HEK293 (cell line): Measurements from ENCODE around the gene DRICH1.

Source experiments
- CTCF ChIP-seq: fragments of 450-650 bp; formaldehyde crosslinking; IDR thresholded peaks from 2 replicates; pipeline ENCODE4 v1.5.1; 2016; ENCODE audit warnings: missing biosample characterization, missing genetic modification characterization
- HIC1 ChIP-seq: fragments of 450-650 bp; formaldehyde crosslinking; IDR thresholded peaks from 2 replicates; pipeline ENCODE4 v1.5.1; 2016; ENCODE audit warnings: missing biosample characterization, missing genetic modification characterization
- MEIS1 ChIP-seq: sonication (generic); formaldehyde crosslinking; IDR thresholded peaks from 2 replicates; pipeline ENCODE4 v1.8.1; 2022; ENCODE audit warnings: missing genetic modification reagents, mild to moderate bottlenecking, borderline replicate concordance
- MZF1 ChIP-seq: fragments of 450-650 bp; formaldehyde crosslinking; IDR thresholded peaks from 2 replicates; pipeline ENCODE4 v1.5.1; 2017; ENCODE audit warnings: missing biosample characterization, missing genetic modification characterization, borderline replicate concordance
- ZBTB49 ChIP-seq: fragments of 450-650 bp; formaldehyde crosslinking; IDR thresholded peaks from 2 replicates; pipeline ENCODE4 v1.5.1; 2016; ENCODE audit warnings: missing biosample characterization, missing genetic modification characterization, low read depth
- ZNF76 ChIP-seq: fragments of 450-650 bp; formaldehyde crosslinking; IDR thresholded peaks from 2 replicates; pipeline ENCODE4; 2016; ENCODE audit warnings: low read depth, missing biosample characterization, missing genetic modification characterization, borderline replicate concordance
- TF ChIP-seq, protein P1 (sequence below): fragments of 450-650 bp; formaldehyde crosslinking; IDR thresholded peaks from 2 replicates; pipeline ENCODE4 v1.5.1; 2016; ENCODE audit warnings: missing biosample characterization, missing genetic modification characterization, borderline replicate concordance

DNA sequence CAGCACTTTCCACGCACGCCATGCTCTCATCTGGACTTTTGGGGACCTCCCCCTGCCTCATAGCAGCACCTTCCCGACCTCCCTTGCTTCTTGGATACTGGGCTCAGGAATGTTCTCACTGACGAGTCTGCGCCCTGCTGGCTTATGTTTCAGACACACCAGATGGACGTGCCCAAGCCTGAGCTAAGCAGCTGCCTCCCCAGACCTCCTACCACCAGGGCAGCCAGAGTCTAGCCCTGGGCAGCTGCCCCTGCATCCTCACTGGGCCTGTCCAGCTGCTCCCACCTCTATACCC is 45.5 kb upstream of the DRICH1 start:
- TF ChIP-seq CTCF (tag by site-specific recombination) (no peak), ZNF76 (tag by site-specific recombination) (no peak), ZBTB49 (tag by site-specific recombination) (no peak), MZF1 (tag by site-specific recombination) (no peak), HIC1 (no peak), MEIS1 (no peak)
- TF ChIP-seq, protein P1, sequence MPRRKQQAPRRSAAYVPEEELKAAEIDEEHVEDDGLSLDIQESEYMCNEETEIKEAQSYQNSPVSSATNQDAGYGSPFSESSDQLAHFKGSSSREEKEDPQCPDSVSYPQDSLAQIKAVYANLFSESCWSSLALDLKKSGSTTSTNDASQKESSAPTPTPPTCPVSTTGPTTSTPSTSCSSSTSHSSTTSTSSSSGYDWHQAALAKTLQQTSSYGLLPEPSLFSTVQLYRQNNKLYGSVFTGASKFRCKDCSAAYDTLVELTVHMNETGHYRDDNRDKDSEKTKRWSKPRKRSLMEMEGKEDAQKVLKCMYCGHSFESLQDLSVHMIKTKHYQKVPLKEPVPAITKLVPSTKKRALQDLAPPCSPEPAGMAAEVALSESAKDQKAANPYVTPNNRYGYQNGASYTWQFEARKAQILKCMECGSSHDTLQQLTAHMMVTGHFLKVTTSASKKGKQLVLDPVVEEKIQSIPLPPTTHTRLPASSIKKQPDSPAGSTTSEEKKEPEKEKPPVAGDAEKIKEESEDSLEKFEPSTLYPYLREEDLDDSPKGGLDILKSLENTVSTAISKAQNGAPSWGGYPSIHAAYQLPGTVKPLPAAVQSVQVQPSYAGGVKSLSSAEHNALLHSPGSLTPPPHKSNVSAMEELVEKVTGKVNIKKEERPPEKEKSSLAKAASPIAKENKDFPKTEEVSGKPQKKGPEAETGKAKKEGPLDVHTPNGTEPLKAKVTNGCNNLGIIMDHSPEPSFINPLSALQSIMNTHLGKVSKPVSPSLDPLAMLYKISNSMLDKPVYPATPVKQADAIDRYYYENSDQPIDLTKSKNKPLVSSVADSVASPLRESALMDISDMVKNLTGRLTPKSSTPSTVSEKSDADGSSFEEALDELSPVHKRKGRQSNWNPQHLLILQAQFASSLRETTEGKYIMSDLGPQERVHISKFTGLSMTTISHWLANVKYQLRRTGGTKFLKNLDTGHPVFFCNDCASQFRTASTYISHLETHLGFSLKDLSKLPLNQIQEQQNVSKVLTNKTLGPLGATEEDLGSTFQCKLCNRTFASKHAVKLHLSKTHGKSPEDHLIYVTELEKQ (tag by site-specific recombination), result no peak
